ENCODE measurements around the gene PALLD.

Gene PALLD

DNA sequence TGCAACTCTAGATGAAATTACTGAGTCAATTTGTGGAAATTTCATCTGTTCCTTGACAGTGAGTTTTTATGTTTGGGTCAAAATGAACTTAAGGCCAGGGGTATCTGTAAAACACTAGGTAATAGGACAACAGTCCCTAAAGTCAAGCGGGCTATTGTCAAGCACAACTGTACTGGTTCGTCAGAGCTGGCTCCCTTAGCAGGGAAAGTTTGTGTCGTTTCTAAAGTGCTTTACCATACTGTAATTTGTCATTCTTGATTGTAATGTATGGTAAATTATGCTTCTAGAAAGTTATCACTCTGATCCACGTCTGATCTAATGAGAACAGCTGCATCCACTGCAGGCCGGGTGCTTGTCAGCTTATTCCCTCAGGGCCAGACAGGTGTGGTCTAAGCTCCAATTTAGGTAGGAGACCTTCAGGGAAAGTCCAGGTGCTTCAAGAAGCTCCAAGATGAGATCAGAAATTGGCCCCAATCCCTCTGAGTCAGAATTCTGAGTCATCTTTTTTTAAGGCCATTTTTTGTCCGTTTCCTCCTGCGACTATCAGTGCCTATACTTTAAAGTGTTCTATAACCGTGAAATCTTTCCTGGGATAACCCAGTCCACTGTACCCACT, 92.2 kb downstream of the PALLD start:
- H3F3A ChIP-seq (ENCODE audit: insufficient read depth, low read length) = no peaks in the 10 kb centered on the region
- no peaks in the 10 kb centered on the region for H3K9me3 ChIP-seq (replicated peaks; ENCODE audit: insufficient read depth, low read length)
- H3K9ac ChIP-seq (ENCODE audit: low read length) = no peak overlapping the region
- no peaks in the 10 kb centered on the region for H3K36me3 ChIP-seq (replicated peaks; ENCODE audit: insufficient read depth, low read length)
- H3K27me3 ChIP-seq (replicated peaks; ENCODE audit: insufficient read depth, low read length) = no peaks in the 10 kb centered on the region
- H3K27ac ChIP-seq (ENCODE audit: low read length) = no peak overlapping the region
- TF ChIP-seq, protein P1, sequence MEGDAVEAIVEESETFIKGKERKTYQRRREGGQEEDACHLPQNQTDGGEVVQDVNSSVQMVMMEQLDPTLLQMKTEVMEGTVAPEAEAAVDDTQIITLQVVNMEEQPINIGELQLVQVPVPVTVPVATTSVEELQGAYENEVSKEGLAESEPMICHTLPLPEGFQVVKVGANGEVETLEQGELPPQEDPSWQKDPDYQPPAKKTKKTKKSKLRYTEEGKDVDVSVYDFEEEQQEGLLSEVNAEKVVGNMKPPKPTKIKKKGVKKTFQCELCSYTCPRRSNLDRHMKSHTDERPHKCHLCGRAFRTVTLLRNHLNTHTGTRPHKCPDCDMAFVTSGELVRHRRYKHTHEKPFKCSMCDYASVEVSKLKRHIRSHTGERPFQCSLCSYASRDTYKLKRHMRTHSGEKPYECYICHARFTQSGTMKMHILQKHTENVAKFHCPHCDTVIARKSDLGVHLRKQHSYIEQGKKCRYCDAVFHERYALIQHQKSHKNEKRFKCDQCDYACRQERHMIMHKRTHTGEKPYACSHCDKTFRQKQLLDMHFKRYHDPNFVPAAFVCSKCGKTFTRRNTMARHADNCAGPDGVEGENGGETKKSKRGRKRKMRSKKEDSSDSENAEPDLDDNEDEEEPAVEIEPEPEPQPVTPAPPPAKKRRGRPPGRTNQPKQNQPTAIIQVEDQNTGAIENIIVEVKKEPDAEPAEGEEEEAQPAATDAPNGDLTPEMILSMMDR (IDR thresholded peaks at IDR 0.05; ENCODE audit: low read length) = no peak
- H2AFZ ChIP-seq (ENCODE audit: low read length) = no peak overlapping the region
- H3K4me1 ChIP-seq (ENCODE audit: low read length) = no peaks in the 10 kb centered on the region
- no peaks in the 10 kb centered on the region for H3K9me2 ChIP-seq (replicated peaks; ENCODE audit: insufficient read depth, low read length)
- no peaks in the 10 kb centered on the region for H4K20me1 ChIP-seq (ENCODE audit: insufficient read depth, low read length)
- no peaks in the 10 kb centered on the region for H3K79me2 ChIP-seq (ENCODE audit: low read length)
- no peak overlapping the region for H3K4me3 ChIP-seq (ENCODE audit: low read length)
- DNase-seq = no peak
- no peak overlapping the region for H3K4me2 ChIP-seq (ENCODE audit: low read depth, low read length)

GRCh38 chr4:168592676-168593075, 95.8 kb downstream of the PALLD start:
- Histone ChIP-seq H3K9me3 (replicated peaks; ENCODE audit: insufficient read depth, low read length) (no peaks in the 10 kb centered on the region), H3K4me2 (ENCODE audit: low read depth, low read length) (no peak overlapping the region), H3K27me3 (replicated peaks; ENCODE audit: insufficient read depth, low read length) (no peaks in the 10 kb centered on the region), H3K79me2 (ENCODE audit: low read length) (no peaks in the 10 kb centered on the region), H3K4me3 (ENCODE audit: low read length) (no peak overlapping the region), H4K20me1 (ENCODE audit: insufficient read depth, low read length) (no peaks in the 10 kb centered on the region), H3K4me1 (ENCODE audit: low read length) (no peaks in the 10 kb centered on the region), H3F3A (ENCODE audit: insufficient read depth, low read length) (no peaks in the 10 kb centered on the region), H2AFZ (ENCODE audit: low read length) (no peak overlapping the region), H3K27ac (ENCODE audit: low read length) (no peak overlapping the region), H3K36me3 (replicated peaks; ENCODE audit: insufficient read depth, low read length) (no peaks in the 10 kb centered on the region), H3K9me2 (replicated peaks; ENCODE audit: insufficient read depth, low read length) (no peaks in the 10 kb centered on the region; the same call in 1 of the 2 replicates), H3K9ac (ENCODE audit: low read length) (no peak overlapping the region)
- TF ChIP-seq EZH2phosphoT487 (IDR thresholded peaks at IDR 0.05; ENCODE audit: low read length) (no peak), EZH2 (optimal IDR thresholded peaks at IDR 0.05; ENCODE audit: low read depth, low read length) (no peak)
- TF ChIP-seq, protein P1 (IDR thresholded peaks at IDR 0.05; ENCODE audit: low read length) = no peak
- DNase-seq = no peak

DNA sequence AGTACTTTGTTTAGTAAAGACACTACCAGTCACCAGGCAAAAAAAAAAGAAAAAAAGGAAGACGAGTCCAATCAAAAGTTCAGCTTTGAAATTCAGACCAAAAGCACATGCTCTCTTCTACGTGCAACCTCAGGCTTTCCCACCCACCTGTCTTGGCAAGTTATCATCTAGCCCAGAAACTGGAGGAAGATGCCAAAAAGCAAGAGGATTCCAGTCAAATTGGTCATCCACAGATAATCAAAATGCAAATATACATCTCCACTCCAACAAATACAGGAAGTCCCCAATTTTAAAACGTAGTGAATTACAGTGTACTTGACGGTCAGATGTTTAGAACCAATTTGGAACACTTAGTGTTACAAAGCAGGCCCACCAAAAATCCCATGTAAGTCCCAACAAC, 96.5 kb downstream of the PALLD start:
- Histone ChIP-seq H3K27me3 (replicated peaks; ENCODE audit: insufficient read depth, low read length) (no peaks in the 10 kb centered on the region), H3K27ac (ENCODE audit: low read length) (no peak overlapping the region), H4K20me1 (ENCODE audit: insufficient read depth, low read length) (no peaks in the 10 kb centered on the region), H3F3A (ENCODE audit: insufficient read depth, low read length) (no peaks in the 10 kb centered on the region), H3K4me1 (ENCODE audit: low read length) (no peaks in the 10 kb centered on the region), H3K4me3 (ENCODE audit: low read length) (no peak overlapping the region), H3K9me3 (replicated peaks; ENCODE audit: insufficient read depth, low read length) (no peaks in the 10 kb centered on the region), H3K79me2 (ENCODE audit: low read length) (no peaks in the 10 kb centered on the region), H3K36me3 (replicated peaks; ENCODE audit: insufficient read depth, low read length) (no peaks in the 10 kb centered on the region), H3K4me2 (ENCODE audit: low read depth, low read length) (no peak overlapping the region), H3K9ac (ENCODE audit: low read length) (no peak overlapping the region), H3K9me2 (replicated peaks; ENCODE audit: insufficient read depth, low read length) (no peaks in the 10 kb centered on the region; the same call in 1 of the 2 replicates), H2AFZ (ENCODE audit: low read length) (no peak overlapping the region)
- TF ChIP-seq, protein P1 (IDR thresholded peaks at IDR 0.05; ENCODE audit: low read length) = no peak
- no peak for TF ChIP-seq EZH2 (optimal IDR thresholded peaks at IDR 0.05; ENCODE audit: low read depth, low read length)
- TF ChIP-seq EZH2phosphoT487 (IDR thresholded peaks at IDR 0.05; ENCODE audit: low read length) = no peak
- no peak for DNase-seq
